HG03439 (cell line): ENCODE data around the gene TMPRSS12.
"Not testable (repeated sequence)": the region's sequence is repeated elsewhere in the genome, so short reads cannot be mapped to it uniquely, and the experiment has no call there.

Experiments
- ATAC-seq: cut with Tn5 transposase; IDR thresholded peaks from one replicate; pipeline ENCODE4 v1.9.1; 2021; ENCODE audit warnings: mild to moderate bottlenecking, moderate library complexity; ENCODE audit not compliant: unreplicated experiment

Gene TMPRSS12

DNA sequence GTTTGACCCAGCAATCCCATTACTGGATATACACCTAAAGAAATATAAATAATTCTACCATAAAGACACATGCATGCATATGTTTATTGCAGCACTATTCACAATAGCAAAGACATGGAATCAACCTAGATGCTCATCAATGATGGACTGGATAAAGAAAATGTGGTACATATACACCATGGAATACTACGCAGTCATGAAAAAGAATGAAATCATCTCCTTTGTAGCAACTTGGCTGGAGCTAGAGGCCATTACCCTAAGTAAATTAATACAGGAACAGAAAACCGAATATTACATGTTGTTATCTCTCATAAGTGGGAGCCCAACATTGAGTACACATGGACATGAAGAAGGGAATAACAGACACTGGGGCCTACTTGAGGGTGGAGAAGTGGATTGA is 13.0 kb downstream of the TMPRSS12 start:
- not testable (repeated sequence) for ATAC-seq

DNA sequence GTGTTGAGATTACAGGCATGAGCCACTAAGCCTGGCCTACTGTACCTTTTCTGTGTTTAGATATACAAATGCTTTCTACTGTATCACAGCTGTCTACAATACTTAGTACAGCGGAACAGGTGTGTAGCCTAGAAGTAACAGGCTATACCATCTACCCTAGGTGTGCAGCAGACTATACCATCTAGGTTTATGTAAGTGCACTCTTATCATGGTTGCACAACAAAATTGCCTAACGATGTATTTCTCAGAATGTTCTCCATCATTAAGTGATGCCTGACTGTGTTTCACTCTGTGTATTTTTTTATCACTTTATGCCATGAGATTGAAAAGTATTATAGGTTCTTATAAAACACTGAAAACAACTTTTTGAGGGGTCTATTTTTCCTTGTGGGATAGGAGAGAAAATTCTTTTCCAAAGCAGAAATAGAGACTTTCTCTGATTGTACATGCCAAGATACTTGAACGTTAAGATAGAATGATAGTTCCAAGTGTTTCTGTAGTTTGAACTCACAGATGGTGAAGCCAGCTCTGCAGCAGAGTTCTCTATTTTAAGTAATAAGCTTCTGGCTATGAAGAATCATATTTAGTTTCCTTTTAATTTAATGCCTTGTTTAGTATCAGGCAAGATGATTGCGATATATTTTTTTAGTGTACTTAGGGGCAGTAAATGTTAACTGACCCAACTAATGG is 17.0 kb downstream of the TMPRSS12 start:
- no peak for ATAC-seq

DNA sequence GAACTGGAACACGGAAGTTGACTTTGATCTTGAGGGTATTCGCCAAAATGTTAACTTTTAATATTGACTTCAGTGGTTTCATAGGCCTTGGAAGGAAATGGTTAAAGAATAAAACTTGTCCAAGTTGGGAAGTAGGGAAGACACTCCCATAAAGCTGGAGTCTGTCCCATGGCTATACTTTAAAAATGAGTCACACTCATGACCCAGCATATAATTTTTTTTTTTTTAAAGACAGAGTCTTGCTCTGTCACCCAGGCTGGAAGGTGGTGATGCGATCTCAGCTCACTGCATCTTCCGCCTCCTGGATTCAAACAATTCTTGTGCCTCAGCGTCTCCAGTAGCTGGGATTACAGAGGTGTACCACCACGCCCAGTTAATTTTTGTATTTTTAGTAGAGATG is 19.6 kb downstream of the TMPRSS12 start:
- ATAC-seq: no peak

GRCh38 chr12:50865266-50865665 is 22.5 kb downstream of the TMPRSS12 start:
- ATAC-seq: no peak

DNA sequence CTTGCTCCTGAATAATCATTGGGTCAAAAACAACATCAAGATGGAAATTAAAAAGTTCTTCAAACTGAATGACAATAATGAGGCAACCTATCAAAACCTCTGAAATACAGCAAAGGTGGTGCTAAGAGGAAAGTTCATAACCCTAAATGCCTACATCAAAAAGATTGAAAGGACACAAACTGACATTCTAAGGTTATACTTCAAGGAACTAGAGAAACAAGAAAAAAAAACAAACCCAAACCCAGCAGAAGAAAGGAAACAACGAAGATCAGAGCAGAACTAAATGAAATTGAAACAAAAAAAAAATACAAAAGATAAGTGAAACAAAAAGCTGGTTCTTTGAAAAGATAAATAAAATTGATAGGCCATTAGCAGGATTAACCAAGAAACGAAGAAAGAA is 26.2 kb downstream of the TMPRSS12 start:
- not testable (repeated sequence) for ATAC-seq

DNA sequence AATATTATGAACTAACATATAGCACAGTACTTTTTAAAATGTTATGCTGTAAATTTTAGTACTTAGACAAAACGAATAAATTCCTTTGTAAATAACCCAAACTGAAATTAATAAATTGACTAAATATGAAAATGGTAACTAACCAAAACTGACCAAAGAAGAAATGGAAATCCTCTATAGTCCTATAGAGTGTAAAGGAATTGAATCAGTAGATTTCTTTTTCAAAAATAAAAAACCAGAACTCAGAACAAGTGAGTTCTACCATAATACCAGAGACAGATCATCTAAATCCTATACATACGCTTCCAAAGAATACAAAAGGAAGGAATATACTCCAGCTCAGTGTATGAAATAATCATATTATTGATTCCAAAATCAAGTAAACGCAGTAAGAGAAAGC is 39.8 kb downstream of the TMPRSS12 start:
- no peak for ATAC-seq

- no peak for ATAC-seq
Measured at GRCh38 chr12:50887191-50887590, 44.5 kb downstream of the TMPRSS12 start.

DNA sequence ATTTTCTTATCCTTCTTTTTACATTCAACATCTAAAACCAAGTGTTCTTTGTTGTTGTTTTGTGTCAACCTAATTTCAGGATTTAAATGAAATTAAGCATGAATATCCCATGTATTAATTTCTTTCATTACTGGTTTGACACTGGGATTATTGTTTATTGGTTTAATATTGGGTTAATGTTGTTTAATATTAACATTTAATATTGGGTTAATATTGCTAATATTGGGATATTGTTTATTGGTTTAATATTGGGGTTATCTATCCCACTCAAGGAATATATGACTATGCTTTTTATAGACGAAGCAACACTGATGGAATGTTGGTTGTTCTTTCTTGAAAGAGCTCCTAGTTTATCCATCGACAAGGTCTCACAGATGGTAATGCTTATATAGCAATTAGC is 45.9 kb downstream of the TMPRSS12 start:
- no peak for ATAC-seq

GRCh38 chr12:50894241-50894640 is 51.5 kb downstream of the TMPRSS12 start:
- ATAC-seq: no peak

DNA sequence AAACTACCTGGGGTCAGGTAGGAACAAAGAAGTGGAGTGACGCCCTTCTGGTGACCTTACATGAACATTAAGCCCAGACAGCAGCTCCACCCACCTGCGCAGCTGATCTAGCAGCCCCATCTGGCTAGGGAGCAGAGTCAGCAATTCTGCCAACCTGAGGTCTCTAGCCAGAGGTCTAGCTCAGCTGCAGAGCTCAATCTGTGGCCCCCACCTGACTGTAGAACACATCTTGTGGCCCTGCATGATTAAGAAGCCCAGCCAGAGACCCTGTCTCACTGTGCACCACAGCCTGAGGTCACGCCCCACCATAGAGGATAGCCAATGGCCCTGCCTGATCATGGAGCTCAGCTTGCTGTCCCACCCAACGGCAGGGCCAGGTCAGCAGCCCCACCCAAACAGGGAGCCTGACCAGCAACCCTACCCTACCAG is 59.0 kb downstream of the TMPRSS12 start:
- ATAC-seq: no peak

- ATAC-seq: not testable (repeated sequence)
Measured at GRCh38 chr12:50908479-50908878, 65.8 kb downstream of the TMPRSS12 start.

GRCh38 chr12:50912361-50912760 is 69.6 kb downstream of the TMPRSS12 start:
- ATAC-seq: not testable (repeated sequence)

- no peak for ATAC-seq
Measured at GRCh38 chr12:50913224-50913623, 70.5 kb downstream of the TMPRSS12 start.

DNA sequence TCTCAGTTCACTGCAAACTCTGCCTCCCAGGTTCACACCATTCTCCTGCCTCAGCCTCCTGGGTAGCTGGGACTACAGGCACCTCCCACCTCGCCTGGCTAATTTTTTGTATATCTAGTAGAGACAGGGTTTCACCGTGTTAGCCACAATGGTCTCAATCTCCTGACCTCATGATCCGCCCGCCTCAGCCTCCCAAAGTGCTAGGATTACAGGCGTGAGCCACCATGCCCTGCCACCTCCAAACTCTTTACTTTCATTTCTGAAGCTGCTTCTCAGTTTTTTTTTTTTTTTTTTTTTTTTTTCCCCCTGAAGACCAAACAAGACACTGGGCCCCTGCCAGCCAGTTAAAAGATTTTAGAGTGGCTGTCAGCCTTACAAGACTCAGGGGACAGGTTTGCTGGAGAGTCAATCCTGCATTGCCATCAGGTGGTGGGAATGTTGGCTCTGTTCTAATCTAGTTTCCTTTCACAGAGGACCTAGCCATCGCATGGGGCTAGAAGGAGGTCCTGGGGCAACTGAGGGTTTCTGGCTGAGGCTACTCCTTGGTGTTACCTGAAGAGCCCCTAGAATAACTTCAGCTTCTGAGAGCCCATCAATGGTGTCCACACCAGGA is 72.3 kb downstream of the TMPRSS12 start:
- no peak for ATAC-seq

DNA sequence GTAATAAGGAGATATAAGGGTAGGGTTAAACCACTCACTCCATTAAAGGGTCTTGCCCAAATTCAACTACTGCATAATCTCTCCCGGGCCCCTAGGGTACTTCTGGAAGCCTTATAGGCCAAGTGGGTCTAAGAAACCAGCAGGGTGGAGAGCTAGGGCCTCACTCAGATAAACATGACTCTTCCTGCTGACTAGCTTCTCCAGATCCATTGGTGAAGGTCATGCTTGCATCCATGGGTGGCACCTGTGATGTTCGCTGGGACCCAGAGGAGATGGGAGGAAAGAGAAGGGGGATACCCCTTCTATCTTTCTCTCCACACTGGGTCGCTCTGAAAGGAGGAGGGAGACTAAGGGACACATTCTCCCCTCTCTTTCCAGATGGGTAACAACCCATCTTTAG is 73.6 kb downstream of the TMPRSS12 start:
- ATAC-seq: no peak

DNA sequence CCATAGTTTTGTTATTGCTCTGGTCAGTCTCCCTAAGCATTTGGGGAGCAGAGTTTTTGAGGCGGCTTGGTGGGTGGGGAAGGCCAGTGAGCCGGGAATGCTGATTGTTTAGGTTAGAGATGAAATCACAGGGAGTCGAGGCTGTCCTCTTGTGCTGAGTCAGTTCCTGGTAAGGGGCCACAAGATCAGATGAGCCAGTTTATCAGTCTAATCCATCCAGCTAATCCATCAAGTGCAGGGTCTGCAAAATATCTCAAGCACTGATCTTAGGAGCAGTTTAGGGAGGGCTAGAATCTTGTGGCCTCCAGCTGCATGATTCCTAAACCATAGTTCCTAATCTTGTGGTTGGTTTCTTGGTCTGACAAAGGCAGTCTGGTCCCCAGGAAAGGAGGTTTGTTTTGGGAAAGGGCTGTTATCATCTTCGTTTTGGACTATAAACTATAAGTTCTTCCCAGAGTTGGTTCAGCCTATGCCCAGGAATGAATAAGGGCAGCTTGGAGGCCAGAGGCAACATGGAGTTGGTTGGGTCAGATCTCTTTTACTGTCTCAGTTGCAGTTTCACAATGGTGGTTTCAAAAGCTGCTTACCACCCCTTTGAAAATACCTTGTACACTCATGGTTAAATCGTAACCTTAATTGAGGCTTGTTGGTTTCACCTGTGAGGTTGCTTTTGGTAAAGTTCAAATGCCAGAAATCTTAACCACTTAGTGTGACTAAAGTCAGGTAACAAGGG is 76.0 kb downstream of the TMPRSS12 start:
- no peak for ATAC-seq

DNA sequence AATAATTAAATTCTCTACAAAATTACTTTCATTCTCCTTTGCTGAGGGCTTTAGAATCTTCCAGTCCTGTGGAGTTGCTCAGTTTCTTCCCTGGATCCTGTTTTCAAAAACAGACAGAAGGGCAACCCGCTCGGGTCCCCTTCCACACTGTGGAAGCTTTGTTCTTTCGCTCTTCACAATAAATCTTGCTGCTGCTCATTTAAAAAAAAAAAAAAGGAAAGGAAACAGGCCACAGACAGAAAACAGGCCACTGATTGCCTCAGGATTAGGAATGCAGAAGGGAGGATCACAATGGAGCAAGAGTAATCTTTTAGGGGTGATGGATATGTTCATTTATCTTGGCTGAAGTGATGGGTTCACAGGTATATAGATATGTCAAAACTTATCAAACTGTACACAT is 80.1 kb downstream of the TMPRSS12 start:
- ATAC-seq: no peak

DNA sequence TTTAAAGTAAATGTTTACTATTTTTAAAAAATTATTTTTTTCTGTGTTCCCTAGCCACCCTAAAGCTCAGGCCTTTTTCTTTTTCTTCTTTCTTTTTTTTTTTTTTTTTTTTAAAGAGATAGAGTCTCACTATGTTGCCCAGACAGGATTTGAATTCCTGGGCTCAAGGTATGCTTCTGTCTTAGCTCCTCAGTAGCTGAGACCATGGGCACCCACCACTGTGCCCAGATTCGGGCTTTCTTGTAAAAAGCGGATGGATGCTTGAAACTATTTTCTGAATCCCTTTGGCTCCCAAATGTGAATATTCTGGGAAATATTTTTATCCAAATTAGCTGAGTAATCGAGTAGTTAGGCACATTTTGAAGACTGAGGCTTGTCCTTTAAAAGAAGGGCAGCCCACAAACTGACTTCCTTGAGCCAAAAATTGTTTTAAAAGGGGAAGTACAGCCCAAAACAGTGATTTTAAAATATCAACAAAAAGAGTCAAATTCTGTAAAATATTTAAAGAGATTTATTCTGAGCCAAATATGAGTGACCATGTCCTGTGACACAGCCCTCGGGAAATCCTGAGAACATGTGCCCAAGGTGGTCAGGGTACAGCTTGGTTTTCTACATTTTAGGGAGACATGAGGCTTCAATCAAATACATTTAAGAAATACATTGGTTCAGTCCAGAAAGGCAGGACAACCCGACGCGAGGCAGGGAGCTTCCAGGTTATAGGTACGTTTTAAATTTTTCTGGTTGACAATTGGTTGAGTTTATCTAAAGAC is 80.8 kb downstream of the TMPRSS12 start:
- ATAC-seq: no peak

GRCh38 chr12:50924131-50924438 is 81.4 kb downstream of the TMPRSS12 start:
- no peak for ATAC-seq

- ATAC-seq: peak; percentile 89
Measured at GRCh38 chr12:50924439-50925341, 82.0 kb downstream of the TMPRSS12 start.

DNA sequence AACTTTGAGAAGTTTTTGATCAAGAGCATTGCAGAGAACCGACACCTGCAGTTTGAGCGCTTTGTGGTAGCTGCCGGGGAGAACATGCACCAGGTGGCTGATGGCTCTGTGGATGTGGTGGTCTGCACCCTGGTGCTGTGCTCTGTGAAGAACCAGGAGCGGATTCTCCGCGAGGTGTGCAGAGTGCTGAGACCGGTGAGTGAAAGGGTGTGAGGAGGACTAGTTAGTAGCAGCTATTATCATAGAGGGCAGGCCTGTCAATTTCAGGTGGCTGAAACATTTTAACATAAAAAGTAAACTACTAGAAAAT is 82.6 kb downstream of the TMPRSS12 start:
- ATAC-seq: no peak
